GM12878 (cell line): ENCODE data around the gene RANBP6. TPM values are rescaled to one million over a fixed set of nuclear protein-coding genes. Genes with fewer than 3 reads are reported as not detected.

ENCODE experiments used
- BCL11A ChIP-seq: IDR thresholded peaks from 2 replicates; pipeline ENCODE4 v1.6.1; 2011; ENCODE audit warnings: low read depth, low read length
- BHLHE40 ChIP-seq, 2 experiments: fragments of 450-650 bp in 1 of 2; IDR thresholded peaks; 2 replicates each; pipeline ENCODE4 v1.6.1; 2011 to 2017; ENCODE audit warnings: low read depth in 2 of 2, borderline replicate concordance in 1 of 2, improper control_type of control experiment in 1 of 2, low read length in 1 of 2, mild to moderate bottlenecking in 1 of 2
- BRCA1 ChIP-seq: IDR thresholded peaks from 2 replicates; pipeline ENCODE4 v1.6.1; 2011; ENCODE audit warnings: low read depth, low read length, improper control_type of control experiment
- CBX5 ChIP-seq: sonication (generic); IDR thresholded peaks from 2 replicates; pipeline ENCODE4 v1.6.1; 2016; ENCODE audit warnings: low read depth, moderate library complexity, mild to moderate bottlenecking, inconsistent platforms
- E2F4 ChIP-seq: IDR thresholded peaks from 2 replicates; pipeline ENCODE4 v1.6.1; 2012; ENCODE audit warnings: low read depth, low read length, improper control_type of control experiment
- E4F1 ChIP-seq: fragments of 450-650 bp; IDR thresholded peaks from 2 replicates; pipeline ENCODE4 v1.6.1; 2018; ENCODE audit warnings: borderline replicate concordance, mild to moderate bottlenecking; ENCODE audit not compliant: partially characterized antibody
- EZH2 ChIP-seq: IDR thresholded peaks from 2 replicates; pipeline ENCODE4 v1.6.1; 2012; ENCODE audit warnings: low read depth, mild to moderate bottlenecking, control low read depth, inconsistent platforms, low read length, borderline replicate concordance; ENCODE audit not compliant: control insufficient read depth
- GATAD2B ChIP-seq: fragments of 450-650 bp; conservative IDR thresholded peaks from 2 replicates; pipeline ENCODE4 v1.6.1; 2017; ENCODE audit warnings: low read depth, mild to moderate bottlenecking, moderate library complexity
- HDAC2 ChIP-seq: fragments of 200-600 bp; sonication (generic); IDR thresholded peaks from 2 replicates; pipeline ENCODE4 v1.6.1; 2017
- KAT2A ChIP-seq: conservative IDR thresholded peaks from 2 replicates; pipeline ENCODE4 v1.6.1; 2011; ENCODE audit warnings: low read depth, low read length; ENCODE audit not compliant: control insufficient read depth
- MXI1 ChIP-seq: fragments of 150-350 bp; IDR thresholded peaks from 2 replicates; pipeline ENCODE4 v1.6.1; 2011; ENCODE audit warnings: low read depth, mild to moderate bottlenecking, inconsistent platforms, low read length, improper control_type of control experiment
- RAD51 ChIP-seq: fragments of 450-650 bp; IDR thresholded peaks from 2 replicates; pipeline ENCODE4 v1.6.1; 2016; ENCODE audit warnings: moderate library complexity, mild to moderate bottlenecking, inconsistent platforms
- REST ChIP-seq: IDR thresholded peaks from 2 replicates; pipeline ENCODE4 v1.6.1; 2012; ENCODE audit warnings: mild to moderate bottlenecking, low read depth, low read length
- SKIL ChIP-seq: fragments of 450-650 bp; IDR thresholded peaks from 2 replicates; pipeline ENCODE4 v1.6.1; 2017; ENCODE audit warnings: mild to moderate bottlenecking, low read depth, inconsistent platforms; ENCODE audit not compliant: poor library complexity, severe bottlenecking
- SMARCA5 ChIP-seq: fragments of 450-650 bp; IDR thresholded peaks from 2 replicates; pipeline ENCODE4 v1.6.1; 2017; ENCODE audit warnings: mild to moderate bottlenecking
- ZBTB11 ChIP-seq: fragments of 450-650 bp; formaldehyde crosslinking; IDR thresholded peaks from 2 replicates; pipeline ENCODE4 v1.5.0; 2022; ENCODE audit warnings: mild to moderate bottlenecking, missing genetic modification characterization
- ZZZ3 ChIP-seq: IDR thresholded peaks from 2 replicates; pipeline ENCODE4 v1.6.1; 2011; ENCODE audit warnings: low read depth; ENCODE audit not compliant: control insufficient read depth, insufficient read length
- polyA plus RNA-seq, 11 experiments: library from polyadenylated mRNA; depleted of rRNA in 4 of 11; unstranded in 6 of 11; stranded (reverse) in 5 of 11; fragments of >200 nt; fragmentation: Nextera tagmentation in 4 of 11; fragmentation: Illumina TruSeq in 1 of 11; extraction: Ambion mirVana in 4 of 11; extraction: Trizol in 1 of 11; gene quantifications; 1 replicate in 1 of 11; 2 replicates in 10 of 11; pipeline versions ENCODE4 v1.2.1 to v1.2.3, GENCODE V29; 2011 to 2016; ENCODE audit warnings: inconsistent platforms in 2 of 11, missing spikeins in 2 of 11, low read depth in 1 of 11
- total RNA-seq, 4 experiments: library from RNA; depleted of rRNA in 3 of 4; stranded (reverse); fragments of >200 nt in 3 of 4; fragmentation: Illumina TruSeq in 1 of 4; extraction: Trizol in 1 of 4; gene quantifications; 2 replicates each; pipeline versions ENCODE4 v1.2.1 to v1.2.3, GENCODE V29; 2013 to 2021

RANBP6 gene
- total and polyA plus RNA-seq, 10 of the 15 experiments (the other 5 are each of a cell fraction or from before 2014, with no cell fraction given), result 10.9 to 26.9 (median 19.4) TPM

GRCh38 chr9:6051511-6051950, 36.1 kb upstream of the RANBP6 start (continued):
- TF ChIP-seq REST (no peak), BCL11A (no peak), MXI1 (no peak), ZBTB11 (CRISPR knock-in tag) (no peak), SMARCA5 (no peak), BRCA1 (no peak), HDAC2 (no peak), ZZZ3 (no peak), CBX5 (no peak), GATAD2B (0 out of 2 replicates have a peak, but pooled peaks have one; percentile 36), SKIL (peak; percentile 26), KAT2A (no peak), RAD51 (peak; percentile 81), E2F4 (no peak), E4F1 (no peak), EZH2 (no peak), BHLHE40 (IDR thresholded peaks at IDR 0.05; ENCODE audit: borderline replicate concordance in 1 of 2, low read depth in 2 of 2, low read length in 1 of 2) (no peak; a peak in 1 of 4 replicates)
